Astrocyte (in vitro differentiated cells and primary cell): ENCODE measurements around the gene RAB3A. TPM values are rescaled to one million over a fixed set of nuclear protein-coding genes. Genes with fewer than 3 reads are reported as not detected.

Experiments used
- DNase-seq: peaks from one replicate; pipeline ENCODE4 v3.0.0-alpha.2; 2010; ENCODE audit warnings: low read depth
- FAIRE-seq: peaks from 2 replicates; lab custom pipeline; 2011; peaks lifted over from hg19 to GRCh38; lab: Jason Lieb, UNC
- H2AFZ ChIP-seq: 2 replicates; pipeline ENCODE4 v1.6.0; 2012; ENCODE audit warnings: low read depth, low read length, inconsistent platforms
- H3K27ac ChIP-seq: 2 replicates; pipeline ENCODE4 v1.5.1; 2011; ENCODE audit warnings: low read depth, low read length, inconsistent platforms
- H3K27me3 ChIP-seq: 2 replicates; pipeline ENCODE4 v1.6.0; 2011; ENCODE audit warnings: low read length, inconsistent platforms; ENCODE audit not compliant: insufficient read depth
- H3K36me3 ChIP-seq: 2 replicates; pipeline ENCODE4 v1.5.1; 2011; ENCODE audit warnings: low read length, inconsistent platforms; ENCODE audit not compliant: insufficient read depth
- H3K4me1 ChIP-seq: 2 replicates; pipeline ENCODE4 v1.5.1; 2011; ENCODE audit warnings: low read length, inconsistent platforms; ENCODE audit not compliant: insufficient read depth
- H3K4me2 ChIP-seq: 2 replicates; pipeline ENCODE4 v1.6.0; 2012; ENCODE audit warnings: low read length, inconsistent platforms
- H3K4me3 ChIP-seq: 2 replicates; pipeline ENCODE4 v1.5.1; 2011; ENCODE audit warnings: low read depth, mild to moderate bottlenecking, low read length, inconsistent platforms; ENCODE audit not compliant: insufficient read depth
- H3K79me2 ChIP-seq: 2 replicates; pipeline ENCODE4 v1.6.0; 2012; ENCODE audit warnings: mild to moderate bottlenecking, low read length, inconsistent platforms; ENCODE audit not compliant: insufficient read depth
- H3K9ac ChIP-seq: 2 replicates; pipeline ENCODE4 v1.6.0; 2012; ENCODE audit warnings: mild to moderate bottlenecking, low read length, inconsistent platforms
- H3K9me3 ChIP-seq: 2 replicates; pipeline ENCODE4 v1.5.1; 2012; ENCODE audit warnings: low read depth, mild to moderate bottlenecking, low read length, inconsistent platforms; ENCODE audit not compliant: insufficient read depth
- H4K20me1 ChIP-seq: 2 replicates; pipeline ENCODE4 v1.6.0; 2012; ENCODE audit warnings: low read length, inconsistent platforms; ENCODE audit not compliant: insufficient read depth
- H3K27ac Mint-ChIP-seq: one replicate; pipeline ENCODE4 v1.8.0; 2021; ENCODE audit warnings: mild to moderate bottlenecking, mixed read lengths; ENCODE audit not compliant: unreplicated experiment
- H3K27me3 Mint-ChIP-seq: one replicate; pipeline ENCODE4 v1.8.0; 2021; ENCODE audit warnings: low read depth, mixed read lengths; ENCODE audit not compliant: unreplicated experiment
- H3K36me3 Mint-ChIP-seq: one replicate; pipeline ENCODE4 v1.8.0; 2021; ENCODE audit warnings: low read depth, mixed read lengths; ENCODE audit not compliant: unreplicated experiment
- H3K4me1 Mint-ChIP-seq: one replicate; pipeline ENCODE4 v1.8.0; 2021; ENCODE audit warnings: low read depth, mixed read lengths; ENCODE audit not compliant: unreplicated experiment
- H3K4me3 Mint-ChIP-seq: one replicate; pipeline ENCODE4 v1.8.0; 2021; ENCODE audit warnings: mild to moderate bottlenecking, moderate library complexity, mixed read lengths; ENCODE audit not compliant: unreplicated experiment
- H3K9me3 Mint-ChIP-seq: one replicate; pipeline ENCODE4 v1.8.0; 2021; ENCODE audit warnings: mild to moderate bottlenecking, mixed read lengths; ENCODE audit not compliant: unreplicated experiment
- CTCF ChIP-seq: IDR thresholded peaks from 2 replicates; pipeline ENCODE4 v1.5.1; 2011; ENCODE audit warnings: low read depth, mild to moderate bottlenecking, inconsistent platforms, low read length, moderate library complexity; ENCODE audit not compliant: insufficient read depth
- EZH2 ChIP-seq: IDR thresholded peaks from 2 replicates; pipeline ENCODE4 v1.6.1; 2012; ENCODE audit warnings: mild to moderate bottlenecking, low read length, inconsistent platforms; ENCODE audit not compliant: insufficient read depth
- total RNA-seq: library from RNA; stranded (reverse); gene quantifications from 2 replicates; pipeline ENCODE4 v1.2.1, GENCODE V29; 2021

Gene RAB3A
- total RNA-seq, 1 donor from 2014 or later, result 7.5 TPM

DNA sequence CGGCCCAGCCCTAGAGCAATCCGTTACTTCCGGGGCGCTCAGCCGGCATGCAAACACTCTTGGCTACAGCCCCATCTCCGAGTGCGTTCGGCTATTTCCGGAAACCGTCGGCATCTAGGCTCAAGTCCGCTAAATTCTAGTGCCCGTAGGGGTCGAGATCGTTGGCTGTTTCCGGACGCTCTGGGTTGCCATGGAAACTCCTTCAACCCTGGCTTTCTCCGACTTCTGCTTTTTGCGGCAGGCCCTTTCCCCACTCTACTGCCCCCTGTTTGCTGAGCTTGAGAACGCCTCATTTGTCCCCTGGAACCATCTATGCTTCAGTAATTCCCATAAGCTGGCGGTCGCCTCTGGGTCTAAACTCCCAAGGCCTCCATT is 51.4 kb downstream of the RAB3A start:
- Histone ChIP-seq H3K27ac (peak overlapping the region; percentile 97), H3K36me3 (peaks cover 2% of the 10 kb centered on the region), H3K4me1 (peaks cover 21% of the 10 kb centered on the region), H3K9me3 (no peaks in the 10 kb centered on the region), H2AFZ (peak overlapping the region; percentile 82), H3K4me2 (peak overlapping the region; percentile 94), H3K9ac (peak overlapping the region; percentile 97), H3K79me2 (peaks cover 29% of the 10 kb centered on the region), H3K4me3 (peak overlapping the region; percentile 66), H4K20me1 (peaks cover 28% of the 10 kb centered on the region), H3K27me3 (no peaks in the 10 kb centered on the region)
- Mint-ChIP-seq H3K4me1 (peaks cover 5% of the 10 kb centered on the region), H3K36me3 (peaks cover 3% of the 10 kb centered on the region), H3K4me3 (peak overlapping the region; percentile 87), H3K9me3 (no peaks in the 10 kb centered on the region), H3K27ac (peak overlapping the region; percentile 97), H3K27me3 (no peaks in the 10 kb centered on the region)
- TF ChIP-seq CTCF, result peak; percentile 66
- no peak for TF ChIP-seq EZH2
- peak; percentile 90 for FAIRE-seq
- DNase-seq, result peak; percentile 90

GRCh38 chr19:18150776-18151624 is 52.8 kb downstream of the RAB3A start:
- Histone ChIP-seq H3K9me3 (no peaks in the 10 kb centered on the region), H3K4me3 (no peak overlapping the region), H3K9ac (peak overlapping the region; percentile 97), H3K36me3 (no peaks in the 10 kb centered on the region), H3K4me1 (peaks cover 12% of the 10 kb centered on the region), H2AFZ (no peak overlapping the region), H3K4me2 (peak overlapping the region; percentile 94), H4K20me1 (peaks cover 19% of the 10 kb centered on the region), H3K27ac (no peak overlapping the region), H3K79me2 (peaks cover 20% of the 10 kb centered on the region), H3K27me3 (no peaks in the 10 kb centered on the region)
- peaks cover 7% of the 10 kb centered on the region for H3K36me3 Mint-ChIP-seq
- H3K27me3 Mint-ChIP-seq, result no peaks in the 10 kb centered on the region
- FAIRE-seq (no peak), DNase-seq (no peak)
- H3K4me1 Mint-ChIP-seq, result peaks cover 3% of the 10 kb centered on the region
- no peak for TF ChIP-seq CTCF
- no peaks in the 10 kb centered on the region for H3K9me3 Mint-ChIP-seq
- H3K4me3 Mint-ChIP-seq, result peak overlapping the region; percentile 66
- H3K27ac Mint-ChIP-seq, result no peak overlapping the region

GRCh38 chr19:18149596-18149975 is 54.3 kb downstream of the RAB3A start:
- peaks cover 14% of the 10 kb centered on the region for H3K36me3 Mint-ChIP-seq
- FAIRE-seq, result no peak
- Histone ChIP-seq H3K36me3 (no peaks in the 10 kb centered on the region), H3K4me1 (peaks cover 12% of the 10 kb centered on the region), H3K4me2 (no peak overlapping the region), H3K9ac (no peak overlapping the region), H3K9me3 (no peaks in the 10 kb centered on the region), H2AFZ (no peak overlapping the region), H3K79me2 (peaks cover 14% of the 10 kb centered on the region), H3K27me3 (no peaks in the 10 kb centered on the region), H4K20me1 (peaks cover 10% of the 10 kb centered on the region), H3K4me3 (no peak overlapping the region), H3K27ac (no peak overlapping the region)
- no peak overlapping the region for H3K27ac Mint-ChIP-seq
- H3K4me3 Mint-ChIP-seq, result no peak overlapping the region
- no peaks in the 10 kb centered on the region for H3K9me3 Mint-ChIP-seq
- TF ChIP-seq CTCF, result no peak
- no peak for TF ChIP-seq EZH2
- H3K4me1 Mint-ChIP-seq, result peaks cover 3% of the 10 kb centered on the region
- no peak for DNase-seq
- no peaks in the 10 kb centered on the region for H3K27me3 Mint-ChIP-seq
